A549 (cell line): ENCODE data around the gene ZNF536. TPM values are rescaled to one million over a fixed set of nuclear protein-coding genes. Genes with fewer than 3 reads are reported as not detected.

ENCODE experiments used
- ATAC-seq, 2 experiments: fragments of 200-7000 bp in 1 of 2; fragments of >200 bp in 1 of 2; cut with Nextera tagmentation in 1 of 2; cut with Tn5 transposase in 1 of 2; 3 replicates each; pipeline versions ENCODE4 v1.8.0 to v1.9.1; 2018 to 2020; ENCODE audit warnings: mild to moderate bottlenecking in 1 of 2, moderate library complexity in 1 of 2
- CTCF ChIA-PET: fragments of 300-600 bp; sonication (Branson Sonifier 250); formaldehyde crosslinking; extraction: SDS; loops from one replicate; lab custom pipeline; 2021; ENCODE audit warnings: antibody characterized with exemption, inconsistent platforms; lab: Yijun Ruan, JAX
- POLR2A ChIA-PET: fragments of 350-600 bp; formaldehyde crosslinking; extraction: SDS; loops from one replicate; lab custom pipeline; 2021; ENCODE audit warnings: antibody characterized with exemption, inconsistent platforms; lab: Yijun Ruan, JAX
- DNase-seq, 2 experiments: peaks; one replicate each; pipeline versions ENCODE4 v3.0.0 to v3.0.0-alpha.2; 2011 to 2016; ENCODE audit warnings: low read depth in 1 of 2, low spot score in 1 of 2
- FAIRE-seq: peaks from 2 replicates; lab custom pipeline; 2011; peaks lifted over from hg19 to GRCh38; lab: Jason Lieb, UNC
- H3K27ac ChIP-seq, 2 experiments: fragments of >200 bp; sonication (Bioruptor Twin); formaldehyde crosslinking; 3 replicates each; pipeline ENCODE4 v1.5.1; 2016 to 2017
- H3K4me1 ChIP-seq: fragments of >200 bp; sonication (Bioruptor Twin); formaldehyde crosslinking; 3 replicates; pipeline ENCODE4 v1.6.1; 2016
- H3K4me2 ChIP-seq: fragments of >200 bp; sonication (Bioruptor Twin); formaldehyde crosslinking; 3 replicates; pipeline ENCODE4 v1.6.1; 2016
- H3K4me3 ChIP-seq: fragments of >200 bp; sonication (Bioruptor Twin); formaldehyde crosslinking; 3 replicates; pipeline ENCODE4 v1.5.1; 2016
- H3K9me3 ChIP-seq: fragments of >200 bp; sonication (Bioruptor Twin); formaldehyde crosslinking; 3 replicates; pipeline ENCODE4 v1.6.1; 2016
- BHLHE40 ChIP-seq: IDR thresholded peaks from 2 replicates; pipeline ENCODE4 v1.6.1; 2012; ENCODE audit warnings: low read depth, low read length, inconsistent platforms
- CHD2 ChIP-seq: fragments of 150-350 bp; IDR thresholded peaks from 2 replicates; pipeline ENCODE4 v1.6.1; 2014; ENCODE audit warnings: low read length; ENCODE audit not compliant: partially characterized antibody
- EHMT2 ChIP-seq: fragments of 200-600 bp; sonication (generic); IDR thresholded peaks from 2 replicates; pipeline ENCODE4 v1.6.1; 2016; ENCODE audit warnings: antibody characterized with exemption, low read depth, mild to moderate bottlenecking, moderate library complexity
- HDAC2 ChIP-seq: fragments of 200-600 bp; sonication (generic); IDR thresholded peaks from 2 replicates; pipeline ENCODE4 v1.6.1; 2016
- HEYL ChIP-seq: fragments of 250-450 bp; sonication (Bioruptor Pico); IDR thresholded peaks from 2 replicates; pipeline ENCODE4 v1.8.0; 2021; ENCODE audit warnings: mild to moderate bottlenecking, moderate library complexity
- HOXB13 ChIP-seq: fragments of 250-450 bp; sonication (Bioruptor Pico); IDR thresholded peaks from 2 replicates; pipeline ENCODE4 v1.5.0; 2020; ENCODE audit warnings: low read depth, mild to moderate bottlenecking, moderate library complexity
- HOXB5 ChIP-seq: fragments of 250-450 bp; sonication (Bioruptor Pico); IDR thresholded peaks from 2 replicates; pipeline ENCODE4 v1.5.0; 2020; ENCODE audit warnings: mild to moderate bottlenecking, moderate library complexity
- KDM1A ChIP-seq: fragments of 200-600 bp; sonication (generic); IDR thresholded peaks from 2 replicates; pipeline ENCODE4 v1.6.1; 2016; ENCODE audit warnings: low read depth, mild to moderate bottlenecking
- KDM5A ChIP-seq: fragments of 200-600 bp; sonication (generic); IDR thresholded peaks from 2 replicates; pipeline ENCODE4 v1.6.1; 2016; ENCODE audit warnings: antibody characterized with exemption, mild to moderate bottlenecking
- MAFK ChIP-seq: fragments of 450-650 bp; IDR thresholded peaks from 2 replicates; pipeline ENCODE4 v1.6.1; 2014; ENCODE audit not compliant: partially characterized antibody
- NFE2L2 ChIP-seq: fragments of 150-350 bp; conservative IDR thresholded peaks from 2 replicates; pipeline ENCODE4 v1.6.1; 2014; ENCODE audit warnings: low read length
- PHF8 ChIP-seq: fragments of 200-600 bp; sonication (generic); IDR thresholded peaks from 2 replicates; pipeline ENCODE4 v1.6.1; 2016; ENCODE audit warnings: low read depth, mild to moderate bottlenecking, antibody characterized with exemption, moderate library complexity, borderline replicate concordance
- POLR2A ChIP-seq: IDR thresholded peaks from 2 replicates; pipeline ENCODE4 v1.6.1; 2012; ENCODE audit warnings: mild to moderate bottlenecking, low read length
- RAD21 ChIP-seq, 2 experiments: fragments of >200 bp in 1 of 2; sonication (Bioruptor Twin) in 1 of 2; formaldehyde crosslinking in 1 of 2; IDR thresholded peaks in 1 of 2; conservative IDR thresholded peaks in 1 of 2; 2 replicates in 1 of 2; 3 replicates in 1 of 2; pipeline ENCODE4 v1.6.1; 2012 to 2018; ENCODE audit warnings: inconsistent platforms in 1 of 2
- RARB ChIP-seq: fragments of 250-450 bp; sonication (Bioruptor Pico); IDR thresholded peaks from 2 replicates; pipeline ENCODE4 v1.8.0; 2021; ENCODE audit warnings: mild to moderate bottlenecking, moderate library complexity
- TFCP2L1 ChIP-seq: fragments of 250-450 bp; sonication (Bioruptor Pico); IDR thresholded peaks from 2 replicates; pipeline ENCODE4 v1.5.0; 2021; ENCODE audit warnings: mild to moderate bottlenecking
- TP53 ChIP-seq: fragments of 250-450 bp; sonication (Bioruptor Pico); IDR thresholded peaks from 2 replicates; pipeline ENCODE4 v1.5.0; 2021; ENCODE audit warnings: mild to moderate bottlenecking, moderate library complexity
- ZC3H11A ChIP-seq: fragments of 450-650 bp; IDR thresholded peaks from 2 replicates; pipeline ENCODE4 v1.6.1; 2014; ENCODE audit warnings: antibody characterized with exemption, mild to moderate bottlenecking
- WGBS: methylation state at CpG from one replicate; pipeline ENCODE4 v1.1.6; 2017; ENCODE audit errors: missing lambda C conversion rate; 5-methylcytosine and 5-hydroxymethylcytosine counted together
- polyA plus RNA-seq, 4 experiments: library from polyadenylated mRNA; depleted of rRNA in 3 of 4; stranded (reverse); fragments of >200 nt; fragmentation: RNase III in 1 of 4; extraction: RNeasy Plus Mini Kit Qiagen cat#74134 plus additional on column Dnase treatment in 1 of 4; gene quantifications; 2 replicates in 3 of 4; 3 replicates in 1 of 4; pipeline ENCODE4 v1.2.3, GENCODE V29; 2011 to 2017
- TF ChIP-seq, protein P1 (sequence below): fragments of >200 bp; sonication (Bioruptor Twin); formaldehyde crosslinking; IDR thresholded peaks from 3 replicates; pipeline ENCODE4 v1.5.1; 2016
- TF ChIP-seq, protein P2 (sequence below): fragments of 200-600 bp; sonication (generic); IDR thresholded peaks from 2 replicates; pipeline ENCODE4 v1.6.1; 2016; ENCODE audit warnings: antibody characterized with exemption, mild to moderate bottlenecking, moderate library complexity
- TF ChIP-seq, protein P3 (sequence below): fragments of 250-450 bp; sonication (Bioruptor Pico); IDR thresholded peaks from 2 replicates; pipeline ENCODE4 v1.5.0; 2021; ENCODE audit warnings: mild to moderate bottlenecking, moderate library complexity, borderline replicate concordance
- TF ChIP-seq, protein P4 (sequence below): fragments of >200 bp; sonication (Bioruptor Twin); formaldehyde crosslinking; IDR thresholded peaks from 3 replicates; pipeline ENCODE4 v1.6.1; 2016
- TF ChIP-seq, protein P5 (sequence below): IDR thresholded peaks from 2 replicates; pipeline ENCODE4 v1.6.1; 2012; ENCODE audit warnings: low read depth, borderline replicate concordance
- TF ChIP-seq, protein P6 (sequence below): fragments of 150-350 bp; IDR thresholded peaks from 2 replicates; pipeline ENCODE4 v1.6.1; 2014; ENCODE audit warnings: low read depth, mild to moderate bottlenecking, low read length

The ZNF536 gene
- polyA plus RNA-seq, 2 of the 4 experiments (the other 2 are of a cell fraction), result not detected

DNA sequence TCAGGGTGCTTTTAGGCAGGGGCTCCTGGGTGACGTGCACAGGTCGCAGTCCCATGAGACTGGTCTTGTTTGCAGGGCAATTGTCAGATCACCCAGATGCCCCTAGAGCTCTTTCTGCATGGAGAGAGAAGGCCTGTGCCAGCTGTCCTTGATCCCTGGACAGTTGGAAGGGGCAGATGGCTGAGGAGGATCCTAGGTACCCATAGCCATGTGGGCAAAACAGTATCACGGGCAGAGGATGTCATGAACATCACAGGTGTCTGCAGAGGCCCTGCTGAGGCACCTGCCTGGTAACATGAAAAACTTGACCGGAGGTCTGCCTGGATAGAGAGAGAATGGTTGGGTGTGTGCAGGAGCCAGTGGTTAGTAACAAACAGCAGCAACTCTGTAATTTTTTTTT lies 99.3 kb downstream of the ZNF536 start:
- ATAC-seq (no peak), FAIRE-seq (no peak)
- no peak overlapping the region for H3K4me2 ChIP-seq
- CTCF ChIA-PET, result no interaction called here
- 0 out of 3 replicates have a peak, but pooled peaks cover 3% of the 10 kb centered on the region for H3K9me3 ChIP-seq
- H3K27ac ChIP-seq, result no peak overlapping the region
- 11% methylated on average over 4 of the region's 4 CpGs for WGBS
- H3K4me3 ChIP-seq, result no peak overlapping the region
- TF ChIP-seq, protein P1, sequence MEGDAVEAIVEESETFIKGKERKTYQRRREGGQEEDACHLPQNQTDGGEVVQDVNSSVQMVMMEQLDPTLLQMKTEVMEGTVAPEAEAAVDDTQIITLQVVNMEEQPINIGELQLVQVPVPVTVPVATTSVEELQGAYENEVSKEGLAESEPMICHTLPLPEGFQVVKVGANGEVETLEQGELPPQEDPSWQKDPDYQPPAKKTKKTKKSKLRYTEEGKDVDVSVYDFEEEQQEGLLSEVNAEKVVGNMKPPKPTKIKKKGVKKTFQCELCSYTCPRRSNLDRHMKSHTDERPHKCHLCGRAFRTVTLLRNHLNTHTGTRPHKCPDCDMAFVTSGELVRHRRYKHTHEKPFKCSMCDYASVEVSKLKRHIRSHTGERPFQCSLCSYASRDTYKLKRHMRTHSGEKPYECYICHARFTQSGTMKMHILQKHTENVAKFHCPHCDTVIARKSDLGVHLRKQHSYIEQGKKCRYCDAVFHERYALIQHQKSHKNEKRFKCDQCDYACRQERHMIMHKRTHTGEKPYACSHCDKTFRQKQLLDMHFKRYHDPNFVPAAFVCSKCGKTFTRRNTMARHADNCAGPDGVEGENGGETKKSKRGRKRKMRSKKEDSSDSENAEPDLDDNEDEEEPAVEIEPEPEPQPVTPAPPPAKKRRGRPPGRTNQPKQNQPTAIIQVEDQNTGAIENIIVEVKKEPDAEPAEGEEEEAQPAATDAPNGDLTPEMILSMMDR, result no peak
- TF ChIP-seq EHMT2 (no peak), CHD2 (no peak), TFCP2L1 (no peak), ZC3H11A (no peak), HOXB13 (CRISPR knock-in tag) (no peak), RAD21 (conservative IDR thresholded peaks at IDR 0.05 in 1 of 2, IDR thresholded peaks at IDR 0.05 in 1 of 2) (no peak), RARB (CRISPR knock-in tag) (no peak), HOXB5 (CRISPR knock-in tag) (no peak), KDM5A (no peak), MAFK (no peak), PHF8 (no peak)
- TF ChIP-seq, protein P2, sequence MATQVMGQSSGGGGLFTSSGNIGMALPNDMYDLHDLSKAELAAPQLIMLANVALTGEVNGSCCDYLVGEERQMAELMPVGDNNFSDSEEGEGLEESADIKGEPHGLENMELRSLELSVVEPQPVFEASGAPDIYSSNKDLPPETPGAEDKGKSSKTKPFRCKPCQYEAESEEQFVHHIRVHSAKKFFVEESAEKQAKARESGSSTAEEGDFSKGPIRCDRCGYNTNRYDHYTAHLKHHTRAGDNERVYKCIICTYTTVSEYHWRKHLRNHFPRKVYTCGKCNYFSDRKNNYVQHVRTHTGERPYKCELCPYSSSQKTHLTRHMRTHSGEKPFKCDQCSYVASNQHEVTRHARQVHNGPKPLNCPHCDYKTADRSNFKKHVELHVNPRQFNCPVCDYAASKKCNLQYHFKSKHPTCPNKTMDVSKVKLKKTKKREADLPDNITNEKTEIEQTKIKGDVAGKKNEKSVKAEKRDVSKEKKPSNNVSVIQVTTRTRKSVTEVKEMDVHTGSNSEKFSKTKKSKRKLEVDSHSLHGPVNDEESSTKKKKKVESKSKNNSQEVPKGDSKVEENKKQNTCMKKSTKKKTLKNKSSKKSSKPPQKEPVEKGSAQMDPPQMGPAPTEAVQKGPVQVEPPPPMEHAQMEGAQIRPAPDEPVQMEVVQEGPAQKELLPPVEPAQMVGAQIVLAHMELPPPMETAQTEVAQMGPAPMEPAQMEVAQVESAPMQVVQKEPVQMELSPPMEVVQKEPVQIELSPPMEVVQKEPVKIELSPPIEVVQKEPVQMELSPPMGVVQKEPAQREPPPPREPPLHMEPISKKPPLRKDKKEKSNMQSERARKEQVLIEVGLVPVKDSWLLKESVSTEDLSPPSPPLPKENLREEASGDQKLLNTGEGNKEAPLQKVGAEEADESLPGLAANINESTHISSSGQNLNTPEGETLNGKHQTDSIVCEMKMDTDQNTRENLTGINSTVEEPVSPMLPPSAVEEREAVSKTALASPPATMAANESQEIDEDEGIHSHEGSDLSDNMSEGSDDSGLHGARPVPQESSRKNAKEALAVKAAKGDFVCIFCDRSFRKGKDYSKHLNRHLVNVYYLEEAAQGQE, result no peak
- TF ChIP-seq, protein P3, sequence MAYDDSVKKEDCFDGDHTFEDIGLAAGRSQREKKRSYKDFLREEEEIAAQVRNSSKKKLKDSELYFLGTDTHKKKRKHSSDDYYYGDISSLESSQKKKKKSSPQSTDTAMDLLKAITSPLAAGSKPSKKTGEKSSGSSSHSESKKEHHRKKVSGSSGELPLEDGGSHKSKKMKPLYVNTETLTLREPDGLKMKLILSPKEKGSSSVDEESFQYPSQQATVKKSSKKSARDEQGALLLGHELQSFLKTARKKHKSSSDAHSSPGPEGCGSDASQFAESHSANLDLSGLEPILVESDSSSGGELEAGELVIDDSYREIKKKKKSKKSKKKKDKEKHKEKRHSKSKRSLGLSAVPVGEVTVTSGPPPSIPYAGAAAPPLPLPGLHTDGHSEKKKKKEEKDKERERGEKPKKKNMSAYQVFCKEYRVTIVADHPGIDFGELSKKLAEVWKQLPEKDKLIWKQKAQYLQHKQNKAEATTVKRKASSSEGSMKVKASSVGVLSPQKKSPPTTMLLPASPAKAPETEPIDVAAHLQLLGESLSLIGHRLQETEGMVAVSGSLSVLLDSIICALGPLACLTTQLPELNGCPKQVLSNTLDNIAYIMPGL (CRISPR knock-in tag), result no peak
- TF ChIP-seq, all 56 proteins: peak for 0
- H3K4me1 ChIP-seq, result no peaks in the 10 kb centered on the region
- DNase-seq, result no peak
- POLR2A ChIA-PET, result no interaction called here

DNA sequence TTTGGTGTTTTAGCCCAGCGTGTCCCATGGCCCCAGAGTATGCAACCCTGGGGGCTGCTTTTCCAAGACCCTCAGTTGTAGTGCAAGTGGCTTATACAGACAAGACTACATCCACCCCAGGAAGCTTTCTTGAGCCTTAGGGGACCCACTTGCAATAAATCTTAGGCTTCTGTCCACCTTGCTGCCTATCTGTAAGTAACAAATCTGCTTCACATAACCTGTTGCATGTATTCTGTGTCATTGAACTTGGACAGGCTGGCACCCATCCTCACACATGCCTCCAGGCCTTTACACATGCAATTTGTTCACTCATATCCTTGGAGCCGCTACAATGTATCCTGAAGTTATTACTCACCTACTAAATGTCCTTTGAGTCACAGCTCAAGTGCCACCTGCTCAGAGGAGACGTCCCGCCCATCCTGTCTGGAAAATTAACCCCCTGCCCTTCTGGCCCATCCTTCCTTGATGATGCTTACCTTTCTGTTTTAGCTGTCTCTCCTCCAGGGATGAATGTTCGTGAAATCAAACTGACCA lies 101.2 kb downstream of the ZNF536 start:
- no peak for ATAC-seq
- WGBS, result 4% methylated on average over 5 of the region's 5 CpGs
- no peaks in the 10 kb centered on the region for H3K9me3 ChIP-seq
- POLR2A ChIA-PET, result no interaction called here
- H3K4me2 ChIP-seq, result no peak overlapping the region
- H3K4me1 ChIP-seq, result no peaks in the 10 kb centered on the region
- H3K4me3 ChIP-seq, result no peak overlapping the region
- no peak for DNase-seq
- CTCF ChIA-PET, result interaction anchor here (1.0 kb wide), 1 partner anchor 745 kb away, joined by 4 read pairs; no protein-coding TSS in a partner anchor
- H3K27ac ChIP-seq, result no peak overlapping the region
- no peak for FAIRE-seq
- TF ChIP-seq, protein P4, sequence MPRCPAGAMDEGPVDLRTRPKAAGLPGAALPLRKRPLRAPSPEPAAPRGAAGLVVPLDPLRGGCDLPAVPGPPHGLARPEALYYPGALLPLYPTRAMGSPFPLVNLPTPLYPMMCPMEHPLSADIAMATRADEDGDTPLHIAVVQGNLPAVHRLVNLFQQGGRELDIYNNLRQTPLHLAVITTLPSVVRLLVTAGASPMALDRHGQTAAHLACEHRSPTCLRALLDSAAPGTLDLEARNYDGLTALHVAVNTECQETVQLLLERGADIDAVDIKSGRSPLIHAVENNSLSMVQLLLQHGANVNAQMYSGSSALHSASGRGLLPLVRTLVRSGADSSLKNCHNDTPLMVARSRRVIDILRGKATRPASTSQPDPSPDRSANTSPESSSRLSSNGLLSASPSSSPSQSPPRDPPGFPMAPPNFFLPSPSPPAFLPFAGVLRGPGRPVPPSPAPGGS, result no peak
- TF ChIP-seq, protein P5, sequence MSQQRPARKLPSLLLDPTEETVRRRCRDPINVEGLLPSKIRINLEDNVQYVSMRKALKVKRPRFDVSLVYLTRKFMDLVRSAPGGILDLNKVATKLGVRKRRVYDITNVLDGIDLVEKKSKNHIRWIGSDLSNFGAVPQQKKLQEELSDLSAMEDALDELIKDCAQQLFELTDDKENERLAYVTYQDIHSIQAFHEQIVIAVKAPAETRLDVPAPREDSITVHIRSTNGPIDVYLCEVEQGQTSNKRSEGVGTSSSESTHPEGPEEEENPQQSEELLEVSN, result no peak
- TF ChIP-seq, protein P6, sequence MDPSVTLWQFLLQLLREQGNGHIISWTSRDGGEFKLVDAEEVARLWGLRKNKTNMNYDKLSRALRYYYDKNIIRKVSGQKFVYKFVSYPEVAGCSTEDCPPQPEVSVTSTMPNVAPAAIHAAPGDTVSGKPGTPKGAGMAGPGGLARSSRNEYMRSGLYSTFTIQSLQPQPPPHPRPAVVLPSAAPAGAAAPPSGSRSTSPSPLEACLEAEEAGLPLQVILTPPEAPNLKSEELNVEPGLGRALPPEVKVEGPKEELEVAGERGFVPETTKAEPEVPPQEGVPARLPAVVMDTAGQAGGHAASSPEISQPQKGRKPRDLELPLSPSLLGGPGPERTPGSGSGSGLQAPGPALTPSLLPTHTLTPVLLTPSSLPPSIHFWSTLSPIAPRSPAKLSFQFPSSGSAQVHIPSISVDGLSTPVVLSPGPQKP, result no peak
- TF ChIP-seq TP53 (CRISPR knock-in tag), result no peak
- TF ChIP-seq HDAC2, result no peak
- no peak for TF ChIP-seq POLR2A
- no peak for TF ChIP-seq NFE2L2
- TF ChIP-seq RARB (CRISPR knock-in tag), result no peak
- TF ChIP-seq KDM1A, result no peak
- TF ChIP-seq HOXB13 (CRISPR knock-in tag), result no peak
- no peak for TF ChIP-seq BHLHE40
- TF ChIP-seq HEYL (CRISPR knock-in tag), result no peak
